ENCODE measurements around the gene AGFG2. TPM values are rescaled to one million over a fixed set of nuclear protein-coding genes. Genes with fewer than 3 reads are reported as not detected.

Gene AGFG2
- total and polyA plus RNA-seq, 2 of the 4 experiments (the other 2 are of a cell fraction): 3.0 to 10.0 TPM

GRCh38 chr7:100609958-100610357 lies 71.0 kb downstream of the AGFG2 start:
- no peak overlapping the region for H3K56ac ChIP-seq (ENCODE audit: extremely low read depth, insufficient read depth, low read length)
- no peak overlapping the region for H4K5ac ChIP-seq (ENCODE audit: low read depth, low read length)
- no peak overlapping the region for H3K4me3 ChIP-seq (ENCODE audit: insufficient read depth, low read depth, low read length)
- no peak for TF ChIP-seq CHD1 (IDR thresholded peaks at IDR 0.05; ENCODE audit: low read depth, low read length)
- TF ChIP-seq ELK1 (IDR thresholded peaks at IDR 0.05; ENCODE audit: borderline replicate concordance, low read depth, low read length): no peak
- no peak for TF ChIP-seq MAFK (IDR thresholded peaks at IDR 0.05; ENCODE audit: low read depth, low read length)
- no peak for TF ChIP-seq SMC3 (IDR thresholded peaks at IDR 0.05; ENCODE audit: low read depth, low read length)
- no peak overlapping the region for H2AK9ac ChIP-seq (replicated peaks; ENCODE audit: low read depth, low read length, poor library complexity)
- H4K20me1 ChIP-seq (ENCODE audit: insufficient read depth, low read length): no peaks in the 10 kb centered on the region
- intact Hi-C loops (cut with micrococcal nuclease): loop anchor here (5.0 kb wide), 1 partner anchor 242 kb away; the partner anchor contains the start of gene SLC12A9
- H2BK15ac ChIP-seq (ENCODE audit: low read depth, low read length): no peak overlapping the region
- DNase-seq (no peak), ATAC-seq (ENCODE audit: low read depth) (no peak)
- no peak overlapping the region for H3K23ac ChIP-seq (ENCODE audit: low read depth, low read length)
- no peak overlapping the region for H3K14ac ChIP-seq (replicated peaks; ENCODE audit: low read depth, low read length)
- H3K4me2 ChIP-seq (ENCODE audit: low read depth, low read length): no peak overlapping the region
- no peak overlapping the region for H3K18ac ChIP-seq (ENCODE audit: low read depth, low read length)
- H2BK5ac ChIP-seq (ENCODE audit: low read depth, low read length, poor library complexity, severe bottlenecking): no peak overlapping the region
- H3K4me1 ChIP-seq (ENCODE audit: control insufficient read depth, insufficient read depth, low read length): peaks cover 7% of the 10 kb centered on the region
- no peak overlapping the region for H2AK5ac ChIP-seq (ENCODE audit: low read depth, low read length)
- no peak overlapping the region for H3K9ac ChIP-seq (ENCODE audit: low read depth, low read length)
- H3K27me3 ChIP-seq (ENCODE audit: control insufficient read depth, insufficient read depth, low read length): no peaks in the 10 kb centered on the region
- no peak overlapping the region for H4K91ac ChIP-seq (ENCODE audit: insufficient read depth, low read depth, low read length)
- CTCF ChIA-PET: no interaction called here
- BruUV-seq (replicated peaks): no TSS peak
- no CpG with 5 or more reads among the region's 5 CpGs for WGBS, 2 experiments (ENCODE audit: extremely low coverage in 2 of 2, insufficient read length in 1 of 2)
- peaks cover 0 to 32% of the 10 kb centered on the region in 2 experiments; a peak in 2 of 4 replicates for H3K79me1 ChIP-seq (ENCODE audit: low read depth in 1 of 2, low read length in 2 of 2)
- H2AFZ ChIP-seq (replicated peaks; ENCODE audit: low read length, poor library complexity): no peak overlapping the region
- no peak overlapping the region for H3K4ac ChIP-seq (ENCODE audit: low read depth, low read length)
- H2BK20ac ChIP-seq (ENCODE audit: low read depth, low read length): no peak overlapping the region
- no peak overlapping the region for H2BK120ac ChIP-seq (ENCODE audit: low read depth, low read length)
- POLR2A ChIA-PET (ENCODE audit: unreplicated experiment): no interaction called here
- in situ Hi-C loops (cut with MboI; ENCODE audit: low sequenced_read_pairs): no loop called here
- no peak overlapping the region for H3K27ac ChIP-seq (ENCODE audit: insufficient read depth, low read length)
- no peaks in the 10 kb centered on the region for H3K9me3 ChIP-seq (ENCODE audit: control insufficient read depth, insufficient read depth, low read length)
- dilution Hi-C loops (cut with HindIII; ENCODE audit: low sequenced_read_pairs, unreplicated experiment): no loop called here
- no peak overlapping the region for H4K8ac ChIP-seq (ENCODE audit: low read depth in 2 of 2, low read length in 2 of 2)
- H3K9me1 ChIP-seq (ENCODE audit: insufficient read depth, low read length): peaks cover 3% of the 10 kb centered on the region; the same call in 1 of the 2 replicates
- H3K36me3 ChIP-seq (ENCODE audit: control insufficient read depth, insufficient read depth, low read length): peaks cover 30% of the 10 kb centered on the region
